Limb (tissue), 2 donors: ENCODE data around the gene ZNF598.

Experiments
- DNase-seq, 2 donors: peaks; one replicate each; pipeline ENCODE4 v3.0.0-alpha.2; 2016; ENCODE audit errors: extremely low spot score in 2 of 2

The ZNF598 gene

DNA sequence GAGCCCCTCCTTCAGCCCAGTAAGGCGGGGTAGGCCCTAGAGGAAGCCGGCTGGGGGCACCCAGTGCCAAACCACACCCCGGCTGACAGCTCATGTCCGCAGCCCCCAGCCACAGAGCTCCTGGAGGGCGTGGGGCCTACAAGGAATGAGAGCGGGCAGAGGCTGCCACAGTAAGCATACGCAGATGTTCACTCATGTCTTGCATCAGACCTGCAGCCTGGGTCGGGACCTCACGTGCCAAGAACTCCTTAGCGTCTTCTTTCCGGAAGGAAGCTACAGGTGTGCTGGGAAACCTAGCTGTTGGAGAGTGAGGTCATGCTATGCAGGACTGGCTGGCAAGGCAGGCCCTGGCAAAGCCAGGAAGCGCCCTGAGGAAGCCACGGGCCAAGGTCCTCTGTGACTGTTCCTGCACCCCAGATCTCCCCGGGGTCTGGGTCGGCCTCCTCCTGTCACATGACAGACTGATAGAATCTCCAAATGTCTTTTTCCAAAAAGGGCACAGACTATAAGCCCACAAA, 1.6 kb downstream of the ZNF598 start:
- DNase-seq: no peak

DNA sequence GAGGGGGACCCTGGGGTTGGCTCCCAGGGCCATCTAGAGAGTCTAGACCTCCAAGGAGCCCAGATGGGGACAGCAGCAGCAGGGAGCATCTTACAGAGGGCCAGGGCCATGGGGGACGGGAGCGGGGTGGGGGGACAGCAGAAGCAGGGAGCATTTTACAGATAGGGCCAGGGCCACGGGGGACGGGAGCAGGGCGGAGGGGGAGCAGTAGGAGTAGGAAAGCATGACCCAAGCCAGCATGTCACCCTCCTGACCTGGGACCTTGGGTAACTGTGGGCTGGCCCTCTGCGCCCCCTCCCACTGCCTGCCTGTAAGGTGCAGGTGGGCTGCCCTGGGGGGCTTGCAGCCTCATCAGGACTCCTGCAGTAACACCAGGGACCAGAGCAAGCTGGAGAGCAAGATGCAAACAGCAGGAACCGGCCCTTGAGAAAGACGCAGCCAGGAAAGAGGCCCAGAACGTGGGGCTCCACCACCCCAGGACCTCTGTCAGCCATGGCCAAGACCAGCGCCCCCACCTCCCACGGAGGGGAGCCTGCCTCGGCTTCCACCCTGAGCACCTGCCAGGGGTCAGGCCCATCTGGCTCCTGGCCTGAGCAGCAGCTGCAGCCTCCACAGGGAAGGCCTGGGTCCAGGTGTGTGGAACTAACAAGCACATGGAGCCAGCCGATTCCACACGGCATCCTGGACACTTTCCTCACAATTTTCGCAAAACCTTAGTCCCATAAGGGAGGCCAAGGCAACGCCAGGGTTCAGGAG, 2.4 kb downstream of the ZNF598 start:
- DNase-seq: no peak

DNA sequence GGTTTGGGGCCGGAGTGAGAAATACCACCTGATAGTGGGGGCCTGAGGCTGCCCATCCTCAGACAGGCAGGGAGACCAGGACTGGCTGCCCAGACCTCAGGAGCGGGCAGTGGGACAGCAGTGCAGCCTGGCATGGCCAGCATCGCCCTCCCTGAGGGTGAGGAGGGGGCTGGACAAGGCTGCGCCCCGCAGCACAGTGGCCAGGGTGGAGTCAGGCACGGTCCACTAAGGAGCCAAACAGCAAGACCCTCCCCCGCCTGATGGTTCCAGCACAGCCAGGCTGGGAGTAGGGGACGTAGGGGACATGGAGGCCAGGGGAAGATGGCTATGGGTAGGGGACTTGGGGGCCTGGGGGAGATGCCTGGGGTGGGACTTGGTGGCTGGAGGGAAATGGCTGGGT, 3.3 kb downstream of the ZNF598 start:
- no peak for DNase-seq

DNA sequence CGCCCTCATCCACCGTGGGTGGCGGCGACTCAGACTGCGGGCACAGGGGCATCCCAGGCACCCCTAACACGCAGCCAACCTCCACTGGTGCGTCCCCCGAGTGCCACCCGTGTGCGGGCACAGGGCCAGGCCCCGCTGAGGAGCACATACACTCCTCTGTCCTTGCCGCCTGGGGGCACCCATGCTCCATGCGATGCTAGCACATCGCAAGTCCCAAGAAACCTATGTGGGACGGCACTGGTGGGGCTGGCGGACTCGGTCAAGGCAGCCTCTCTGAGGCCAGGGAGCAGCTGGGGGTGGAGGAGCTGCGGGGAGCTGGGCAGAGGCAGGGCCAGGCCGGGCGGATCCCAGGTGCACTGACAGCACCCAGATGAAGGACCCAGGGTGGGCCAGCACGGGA, 4.0 kb downstream of the ZNF598 start:
- no peak for DNase-seq

DNA sequence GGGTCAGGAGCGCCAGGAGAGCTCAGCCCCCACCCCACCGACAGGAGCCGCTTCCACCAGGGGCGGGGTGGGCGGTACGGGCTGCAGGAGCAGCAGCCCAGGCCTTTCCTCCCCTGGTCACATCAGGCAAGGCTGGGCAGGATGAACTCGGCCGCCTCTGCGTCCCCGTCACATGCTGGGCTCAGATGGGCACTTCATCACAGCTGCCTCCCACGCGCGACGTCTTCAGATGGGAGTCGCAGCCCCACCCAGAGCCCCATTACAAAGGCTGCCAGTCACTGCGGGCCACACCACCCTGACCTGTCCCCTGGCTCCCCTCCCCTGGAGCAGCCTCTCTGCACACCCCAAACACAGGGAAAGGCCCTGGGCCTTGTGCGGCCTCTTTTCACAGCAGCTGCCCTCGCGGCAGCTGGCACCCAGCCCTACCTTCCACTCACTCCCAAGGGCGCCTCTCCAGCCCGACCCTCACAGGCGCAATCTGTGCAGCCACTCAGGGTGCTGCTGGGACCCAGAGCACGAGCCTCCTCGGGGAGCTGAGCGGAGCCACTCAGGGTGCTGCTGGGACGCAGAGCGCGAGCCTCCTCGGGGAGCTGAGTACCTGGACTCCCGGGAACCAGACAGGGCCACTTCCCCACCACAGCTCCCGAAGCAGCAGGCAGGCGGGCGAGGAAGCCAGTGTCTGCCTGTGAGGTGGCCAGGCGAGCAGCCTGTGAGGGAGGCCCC, 4.7 kb downstream of the ZNF598 start:
- DNase-seq: no peak

DNA sequence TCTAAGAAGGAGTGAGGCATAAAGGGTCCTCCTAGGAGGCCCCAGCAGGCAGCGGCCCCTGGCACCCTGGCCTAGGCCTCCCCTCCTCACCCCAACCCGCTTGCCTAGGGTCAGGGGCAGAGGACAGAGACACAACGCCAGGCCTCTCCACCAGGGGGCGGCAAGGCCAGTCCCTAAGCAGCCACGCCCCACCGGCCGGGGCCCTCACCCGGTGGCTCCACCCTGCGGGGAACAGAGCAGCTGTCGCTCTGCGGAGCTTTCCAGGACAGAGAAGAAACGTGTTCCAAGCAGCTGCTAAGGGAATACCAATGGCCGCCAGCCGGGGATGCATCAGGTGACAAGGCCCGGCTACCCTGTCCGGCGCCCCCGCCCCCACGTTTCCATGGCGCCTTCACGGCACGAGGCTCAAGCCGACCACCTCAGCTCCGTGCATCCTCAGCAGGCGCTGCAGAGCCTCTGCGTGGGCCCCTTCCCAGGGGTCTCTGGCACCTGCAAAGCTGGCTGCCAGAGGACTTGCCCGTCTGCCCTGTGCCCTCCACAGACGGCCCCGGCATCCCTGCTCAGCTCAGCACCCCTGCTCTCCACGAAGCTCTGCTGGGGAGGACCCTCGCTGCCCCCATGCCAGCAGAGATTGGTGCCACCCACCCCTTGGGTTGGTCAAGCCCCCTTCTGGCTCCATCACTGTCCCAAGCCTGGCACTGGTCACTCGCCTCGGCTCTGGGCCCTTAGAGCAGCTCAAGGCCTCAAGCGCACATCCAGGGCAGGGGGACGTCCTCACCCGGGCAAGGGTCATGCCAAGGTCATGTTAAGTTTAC, 5.6 kb downstream of the ZNF598 start:
- DNase-seq: peak; percentile 90

DNA sequence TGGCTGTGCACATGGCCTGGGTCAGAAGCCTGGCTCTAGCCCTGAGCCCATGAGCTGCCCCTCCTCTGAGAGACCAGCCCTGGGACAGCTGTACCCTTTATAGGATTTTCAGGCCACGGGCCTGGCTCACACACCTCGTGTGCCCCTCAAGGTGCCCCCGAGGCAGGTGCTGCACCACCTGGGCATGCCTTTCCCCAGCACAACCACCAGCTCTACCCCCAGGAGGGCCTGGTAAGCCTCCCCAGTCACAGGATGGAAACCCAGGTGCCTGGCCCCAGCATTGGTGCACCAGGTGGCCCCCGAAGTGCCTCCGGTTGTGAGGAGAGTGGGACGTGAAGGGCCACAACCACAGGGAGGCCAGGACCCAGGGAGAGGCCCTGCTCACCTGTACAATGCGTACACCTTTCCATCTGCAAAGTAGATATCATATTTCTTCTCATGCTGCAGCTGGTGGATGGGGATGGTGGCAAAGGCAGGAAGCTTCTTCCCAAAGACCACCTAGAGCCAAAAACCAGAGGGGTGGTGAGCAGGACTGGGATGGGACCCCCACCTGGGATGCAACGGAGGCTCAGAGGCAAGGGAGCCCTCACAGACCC, 6.3 kb downstream of the ZNF598 start:
- no peak for DNase-seq

DNA sequence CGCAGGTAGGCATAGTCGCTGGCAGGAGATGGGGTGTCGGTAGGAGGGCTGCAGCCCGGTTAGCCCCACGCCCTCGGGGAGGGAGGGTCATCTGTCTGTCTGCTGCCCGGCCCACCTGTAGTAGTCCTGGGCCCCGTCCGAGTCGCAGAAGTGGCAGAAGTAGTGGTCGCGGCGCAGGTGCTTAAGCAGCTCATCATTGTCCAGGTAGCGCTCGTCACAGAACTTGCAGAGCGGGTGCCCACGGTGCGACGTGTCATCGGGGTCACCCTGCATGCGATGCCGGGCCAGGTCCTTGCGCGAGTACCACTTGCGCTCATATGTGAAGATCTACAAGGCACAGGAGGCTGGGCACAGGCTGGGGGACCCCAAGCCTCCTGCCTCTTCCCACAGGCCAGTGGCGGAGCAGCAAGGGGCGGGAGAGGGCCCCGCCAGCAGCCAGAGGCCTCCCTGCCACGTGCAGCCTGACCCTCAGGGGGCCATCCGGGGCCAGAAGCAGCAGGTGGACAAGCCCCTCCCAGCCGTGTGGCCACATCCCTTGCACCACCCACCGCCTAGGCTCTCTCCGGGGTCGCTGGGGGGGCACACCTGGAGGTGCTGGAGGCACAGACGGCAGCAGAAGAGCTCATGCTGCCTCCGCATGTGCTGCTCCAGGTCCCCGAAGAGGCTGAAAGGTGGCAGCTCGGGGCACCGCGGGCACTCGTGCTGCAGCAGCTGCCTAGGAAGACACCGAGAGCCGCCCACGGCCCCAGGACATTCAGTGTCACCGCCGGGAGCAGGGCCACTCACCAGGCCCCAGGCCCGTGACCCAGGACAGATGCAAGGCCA, 7.0 kb downstream of the ZNF598 start:
- peak in 1 of 2 donors; percentile 28 for DNase-seq

DNA sequence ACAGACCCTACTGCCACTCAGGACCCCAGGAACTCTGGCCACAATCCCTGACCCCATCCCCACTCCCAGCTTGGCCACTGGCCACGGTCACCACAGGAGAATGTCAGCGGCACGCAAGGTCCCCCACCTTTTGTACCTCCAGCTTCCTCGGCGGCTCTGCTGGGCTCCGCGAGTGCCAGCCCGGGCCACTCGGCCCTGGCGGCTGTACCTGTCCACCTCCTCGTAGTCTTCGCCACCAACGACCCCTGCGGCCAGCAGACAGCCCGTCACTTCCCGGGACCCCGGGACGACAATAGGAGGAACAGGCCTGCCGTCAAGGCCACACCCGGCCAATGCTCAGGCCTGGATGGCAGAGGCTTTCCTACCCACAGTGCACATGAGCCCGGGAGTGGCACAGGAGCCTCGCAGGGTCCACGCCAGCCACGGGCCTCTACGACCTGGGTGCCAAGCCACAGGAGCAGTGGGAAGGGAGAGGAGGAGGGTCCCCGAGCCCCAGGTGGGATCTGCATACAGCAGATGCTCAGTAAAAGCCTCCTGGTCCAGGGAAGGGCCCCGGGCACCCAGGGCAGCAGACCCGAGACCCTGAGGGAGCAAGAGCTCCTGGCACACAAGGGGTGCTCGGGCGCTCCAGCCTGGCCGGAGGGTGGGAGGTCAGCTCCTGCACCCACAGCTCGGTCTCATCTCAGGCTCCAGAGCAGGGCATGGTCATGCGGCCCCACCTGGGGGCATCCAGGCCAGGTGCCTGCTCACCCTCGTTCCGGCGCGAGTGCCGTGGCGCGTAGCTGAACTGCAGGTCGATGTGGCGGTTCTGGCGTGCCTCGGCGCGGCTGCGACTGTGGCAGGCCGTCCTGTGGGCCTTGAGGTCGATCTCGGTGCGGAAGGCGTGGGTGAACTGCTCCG, 7.9 kb downstream of the ZNF598 start:
- no peak for DNase-seq

DNA sequence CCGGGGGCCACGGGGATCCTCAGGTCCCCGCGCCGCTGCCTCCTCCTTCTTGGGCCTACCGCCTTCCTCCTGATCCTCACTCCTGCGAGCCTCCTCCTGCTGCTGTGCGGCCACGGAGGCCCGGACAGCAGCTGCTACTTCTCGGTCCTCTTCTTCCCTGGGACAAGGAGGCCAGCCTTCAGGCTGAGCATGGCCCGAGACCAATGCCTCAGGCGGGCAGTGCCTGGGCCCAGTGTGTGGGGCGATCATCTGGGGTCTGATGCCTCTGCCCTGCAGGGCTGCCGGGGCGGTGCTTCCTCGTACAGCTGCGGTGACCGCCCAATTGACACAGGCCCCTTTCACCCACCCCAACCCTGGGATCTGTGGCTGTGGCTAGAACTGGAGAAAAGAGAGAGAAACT, 8.6 kb downstream of the ZNF598 start:
- DNase-seq: no peak

DNA sequence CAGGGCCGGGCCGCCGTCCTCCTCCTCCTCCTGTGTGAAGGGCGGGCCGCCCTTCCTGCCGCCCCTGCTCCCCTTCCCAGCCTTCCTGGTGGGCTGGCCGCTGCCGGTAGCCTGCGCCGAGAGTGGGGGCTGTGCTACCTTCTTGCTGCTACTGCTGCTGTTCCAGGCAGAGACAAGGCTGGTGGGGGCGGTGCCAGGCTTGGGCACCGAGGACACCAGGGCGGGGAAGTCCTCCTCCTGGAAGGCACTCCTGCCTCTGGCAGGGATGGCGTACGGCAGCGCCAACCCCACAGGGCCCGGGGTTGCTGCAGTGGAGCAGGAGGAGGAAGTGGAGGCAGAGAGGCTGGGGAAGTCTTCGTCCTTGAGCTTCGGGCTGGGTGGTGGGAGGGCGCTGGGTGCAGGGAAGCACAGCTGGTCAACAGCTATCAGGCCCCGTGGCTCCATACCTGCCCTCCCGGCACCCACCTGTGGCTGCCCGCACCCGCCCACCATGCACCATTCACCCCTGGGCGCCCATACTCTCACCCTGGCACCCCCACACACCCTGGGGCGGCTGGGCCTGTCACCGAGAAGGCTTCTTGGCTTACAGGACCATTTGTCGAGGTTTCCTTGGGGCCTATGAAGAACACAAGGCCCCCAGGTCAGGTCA, 9.6 kb downstream of the ZNF598 start:
- no peak for DNase-seq

DNA sequence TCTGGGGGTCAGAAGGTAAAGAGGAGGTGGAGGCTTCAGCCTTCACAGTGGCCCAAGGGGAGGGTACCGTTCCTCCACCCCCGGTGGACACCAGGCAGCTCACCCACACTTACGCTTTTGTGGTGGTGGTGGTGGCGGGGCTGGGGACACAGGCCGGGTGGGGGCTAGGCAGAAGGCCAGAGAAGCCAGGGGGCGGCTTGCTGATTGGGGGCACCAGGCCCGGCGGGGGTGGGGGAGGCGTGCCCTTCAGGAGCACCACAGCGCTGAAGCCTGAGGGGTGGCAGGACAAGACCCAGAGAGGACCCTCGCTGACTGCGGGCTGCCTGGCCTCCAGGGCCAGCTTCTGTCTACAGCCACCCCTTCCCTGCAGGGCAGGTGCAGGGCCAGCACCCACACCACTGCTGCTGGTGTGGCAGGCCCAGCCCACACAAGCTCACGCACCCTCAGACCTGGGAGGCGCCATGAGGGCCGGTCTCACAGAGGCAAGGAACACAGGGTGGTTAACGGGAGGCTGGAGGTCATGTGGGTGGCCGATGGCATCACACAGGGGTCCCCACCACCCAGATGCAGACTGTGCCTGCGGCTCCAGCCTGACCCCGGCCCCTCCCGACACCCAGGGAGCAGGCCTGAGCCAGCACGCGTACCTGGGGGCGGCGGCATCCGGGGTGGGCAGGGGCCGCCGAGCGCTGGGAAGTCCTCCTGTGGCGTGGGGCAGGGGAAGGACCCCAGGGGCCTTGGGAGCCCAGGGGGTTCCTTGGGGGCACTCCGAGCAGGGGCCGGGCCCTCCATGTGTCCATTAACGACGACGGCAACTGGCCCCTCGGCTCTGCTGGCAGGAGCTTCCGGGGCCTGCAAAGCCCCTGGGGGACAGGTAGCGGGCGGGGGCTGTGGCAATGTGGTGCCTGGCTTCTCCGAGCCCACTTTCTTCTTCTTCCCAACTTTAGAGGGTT, 10.5 kb downstream of the ZNF598 start:
- no peak for DNase-seq

DNA sequence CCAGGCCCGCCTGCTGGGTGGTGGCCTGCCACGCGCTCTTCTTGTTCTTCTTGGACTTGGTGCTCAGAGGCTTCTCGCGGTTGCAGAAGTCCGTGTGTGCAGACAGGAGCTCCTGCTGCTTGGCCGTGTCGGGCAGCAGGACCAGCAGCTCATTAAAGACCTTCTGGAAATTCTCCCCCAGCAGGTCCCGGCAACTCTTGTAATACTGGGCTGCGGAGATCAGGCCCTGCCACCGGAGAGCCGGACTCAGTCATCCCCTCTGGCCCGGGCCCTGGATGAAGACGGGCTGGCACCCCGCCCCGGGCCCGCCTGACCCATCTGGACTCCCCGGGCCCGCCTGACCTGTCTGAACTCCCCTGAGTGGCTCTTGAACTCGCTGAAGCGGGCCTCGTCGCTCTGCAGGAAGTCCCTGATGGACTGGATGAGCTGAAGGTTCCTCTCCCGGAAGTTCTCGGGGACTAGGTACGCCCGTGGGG, 11.2 kb downstream of the ZNF598 start:
- DNase-seq: no peak

DNA sequence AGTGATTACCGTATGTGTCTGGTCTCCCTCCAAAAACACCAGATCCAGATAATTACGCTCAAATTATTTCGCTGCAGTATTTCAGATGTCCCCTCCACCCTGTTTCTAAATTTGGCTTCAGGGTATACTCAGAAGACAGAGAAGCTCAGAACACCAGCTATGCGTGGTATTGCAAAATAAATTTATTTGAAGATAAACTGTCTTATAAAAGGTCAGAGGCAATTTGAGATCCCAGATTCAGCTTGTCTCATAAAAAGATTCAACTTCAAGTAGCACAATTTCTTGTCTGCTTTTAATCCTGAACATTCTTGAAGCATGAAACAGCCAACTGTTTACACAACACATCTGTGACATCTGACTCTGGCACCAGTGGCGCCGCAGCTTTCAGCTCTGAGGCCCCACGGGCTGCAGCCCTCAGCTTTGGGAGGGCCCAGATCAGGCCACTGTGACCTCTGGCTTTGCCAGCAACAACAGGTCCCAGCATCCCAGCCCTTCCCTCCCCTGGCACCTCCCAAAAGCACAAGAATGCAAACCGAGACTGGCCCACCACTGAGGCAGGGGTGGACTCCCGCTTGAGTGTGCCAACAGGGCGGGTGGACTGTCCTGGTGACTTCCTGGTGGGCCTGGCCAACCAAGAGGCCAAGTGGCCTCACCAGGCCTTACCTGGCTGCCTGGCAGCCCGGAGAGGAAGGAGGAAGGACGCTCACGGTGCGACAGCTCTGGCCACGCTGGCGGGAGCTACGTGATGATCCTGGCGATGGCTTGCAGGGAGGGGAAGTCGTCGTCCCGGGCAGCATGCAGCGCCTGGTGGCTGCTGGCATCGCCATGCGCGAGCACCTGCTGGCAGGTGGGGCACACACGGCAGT, 11.9 kb downstream of the ZNF598 start:
- DNase-seq: no peak

DNA sequence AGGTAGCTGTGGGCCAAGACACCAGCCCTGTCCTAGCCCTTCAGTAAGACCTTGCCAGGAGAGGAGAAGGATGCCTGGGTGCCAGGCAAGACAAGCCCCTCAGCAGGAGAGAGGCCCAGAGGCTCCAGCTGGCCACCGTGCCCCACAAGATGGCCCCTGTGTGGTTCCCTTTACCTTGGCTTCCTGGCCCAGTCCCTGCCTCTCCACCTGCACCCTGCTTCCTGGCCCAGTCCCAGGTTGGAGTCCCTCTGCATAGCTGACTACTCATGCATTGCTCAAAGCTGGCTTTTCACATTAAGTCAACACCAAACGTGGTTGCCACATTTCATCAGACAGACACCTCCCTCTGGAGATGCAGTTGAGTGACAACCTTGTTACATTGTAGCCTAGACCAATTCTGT, 15.9 kb downstream of the ZNF598 start:
- DNase-seq: no peak

DNA sequence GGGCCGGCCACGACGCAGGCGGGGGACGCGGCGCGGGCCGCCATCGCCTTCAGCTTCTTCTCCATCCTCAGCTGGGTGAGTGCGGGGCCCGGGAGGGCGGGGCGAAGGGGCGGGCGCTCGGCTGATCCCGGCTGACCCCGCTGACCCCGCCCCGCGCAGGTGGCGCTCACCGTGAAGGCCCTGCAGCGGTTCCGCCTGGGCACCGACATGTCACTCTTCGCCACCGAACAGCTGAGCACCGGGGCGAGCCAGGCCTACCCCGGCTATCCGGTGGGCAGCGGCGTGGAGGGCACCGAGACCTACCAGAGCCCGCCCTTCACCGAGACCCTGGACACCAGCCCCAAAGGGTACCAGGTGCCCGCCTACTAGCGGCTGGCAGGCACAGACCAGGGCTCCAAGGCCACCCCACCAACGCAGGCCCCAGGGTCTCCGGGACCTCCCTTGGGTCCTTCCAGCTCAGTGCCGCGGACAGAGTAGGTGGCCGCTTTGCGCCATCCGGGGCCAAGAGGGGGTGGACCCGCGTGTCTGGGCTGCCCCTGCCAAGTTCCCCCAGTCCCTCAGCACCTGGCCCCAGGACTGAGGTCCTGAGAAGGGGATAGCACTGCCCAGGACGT, 16.8 kb downstream of the ZNF598 start:
- no peak for DNase-seq
